IMR-90 (cell line): ENCODE data around the gene XKR3. TPM values are rescaled to one million over a fixed set of nuclear protein-coding genes. Genes with fewer than 3 reads are reported as not detected.

Source experiments
- microRNA-seq, 2 experiments: library from miRNA; stranded (forward) in 1 of 2; unstranded in 1 of 2; fragments of 10-50 nt in 1 of 2; fragments of <30 nt in 1 of 2; gene quantifications in 1 of 2; microRNA quantifications in 1 of 2; one replicate each; pipeline versions ENCODE3 to v1.1.0; 2013 to 2020; ENCODE audit not compliant: insufficient read depth in 1 of 2, insufficient read length in 1 of 2, unreplicated experiment in 1 of 2
- polyA plus RNA-seq, 3 experiments: library from polyadenylated mRNA; depleted of rRNA; stranded (reverse); fragments of >200 nt; gene quantifications; 2 replicates each; pipeline ENCODE4 v1.2.3, GENCODE V29; 2012; ENCODE audit warnings: low replicate concordance in 1 of 3
- small RNA-seq, 5 experiments: library from RNA; depleted of rRNA; stranded (forward); fragments of <200 nt; gene quantifications; one replicate each; pipeline ENCODE3, GENCODE V24; 2012
- total RNA-seq: library from RNA; depleted of rRNA; stranded (reverse); fragments of >200 nt; gene quantifications from 2 replicates; pipeline ENCODE4 v1.2.3, GENCODE V29; 2012; rRNA removed

The XKR3 gene
- total and polyA plus RNA-seq, 2 of the 4 experiments (the other 2 are of a cell fraction), result not detected

Small RNA genes lying within 50 kb of the gene (microRNA-seq; reads per million reads assigned to microRNA genes)
- gene GPM6BP3 (ENCODE audit: insufficient read depth, insufficient read length), result not detected

Small RNA genes lying within 50 kb of the gene (small RNA-seq; reads per million reads assigned to genes)
- 0 reads per million in 5 experiments for gene GPM6BP3

Other genes starting within 250 kb of the XKR3 start
- gene CCT8L2, start 232.6 kb downstream of the XKR3 start, total RNA-seq, result not detected in 2 replicates
- gene CCT8L2, start 232.6 kb downstream of the XKR3 start, polyA plus RNA-seq (2012; rRNA removed), result not detected in 2 replicates
- not detected in 2 replicates for gene GAB4, start 182.8 kb upstream of the XKR3 start, total RNA-seq
- gene GAB4, start 182.8 kb upstream of the XKR3 start, polyA plus RNA-seq (2012; rRNA removed), result not detected in 2 replicates